Hematopoietic multipotent progenitor cell treated with erythropoietin and hydrocortisone succinate and interleukin-3 and kit ligand, for 6 days (in vitro differentiated cells): Measurements from ENCODE around the gene ING3.
"Not testable (repeated sequence)": the region's sequence is repeated elsewhere in the genome, so short reads cannot be mapped to it uniquely, and the experiment has no call there.

ENCODE experiments used
- DNase-seq: peaks from one replicate; pipeline ENCODE4 v3.0.0-alpha.2; 2015

ING3 gene

GRCh38 chr7:120951309-120951699, 727 bp downstream of the ING3 start:
- no peak for DNase-seq

DNA sequence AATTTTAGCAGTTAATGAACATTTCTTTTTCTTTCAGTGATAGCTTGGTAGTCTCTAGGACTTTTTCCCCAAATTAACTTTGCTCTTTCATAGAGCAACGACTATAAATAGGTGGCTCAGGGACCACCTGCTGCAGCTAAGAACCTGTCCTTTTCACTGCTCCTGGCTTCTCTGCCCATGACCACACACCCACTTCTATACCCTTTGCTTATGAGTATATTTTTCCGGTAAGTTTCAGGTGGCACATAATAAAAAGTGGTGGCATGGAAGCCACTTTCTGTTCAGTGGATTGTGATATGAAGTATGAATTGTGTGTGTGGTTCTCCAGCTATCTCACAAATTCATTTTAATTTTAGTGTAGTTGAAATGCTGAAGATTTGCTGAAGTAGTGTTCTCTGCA, 1.2 kb downstream of the ING3 start:
- DNase-seq = no peak

GRCh38 chr7:120955577-120956149, 5.1 kb downstream of the ING3 start:
- no peak for DNase-seq

GRCh38 chr7:120959929-120960484, 9.4 kb downstream of the ING3 start:
- no peak for DNase-seq

DNA sequence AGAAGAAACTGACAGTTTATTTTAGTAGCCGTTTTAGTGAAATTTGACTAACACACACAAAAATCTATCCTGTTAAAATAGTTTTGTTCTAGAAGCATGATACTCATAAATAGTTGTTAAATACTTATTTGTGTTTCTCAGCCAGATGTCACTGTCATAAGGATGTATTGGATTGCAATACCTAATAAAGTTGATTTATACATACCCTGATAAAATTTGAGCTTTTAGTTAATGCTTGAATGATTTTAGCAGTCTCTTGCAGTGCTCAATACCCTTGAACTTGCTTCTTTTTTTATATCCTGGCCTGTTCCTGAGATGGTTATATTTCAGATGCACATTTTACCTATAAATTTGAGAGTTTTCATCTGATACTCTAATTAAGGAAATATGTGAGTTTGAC, 10.1 kb downstream of the ING3 start:
- DNase-seq = no peak

- no peak for DNase-seq
Observed at GRCh38 chr7:120961638-120962173, 11.1 kb downstream of the ING3 start.

- no peak for DNase-seq
Observed at GRCh38 chr7:120964088-120964487, 13.5 kb downstream of the ING3 start.

GRCh38 chr7:120966961-120967360, 16.4 kb downstream of the ING3 start:
- no peak for DNase-seq

DNA sequence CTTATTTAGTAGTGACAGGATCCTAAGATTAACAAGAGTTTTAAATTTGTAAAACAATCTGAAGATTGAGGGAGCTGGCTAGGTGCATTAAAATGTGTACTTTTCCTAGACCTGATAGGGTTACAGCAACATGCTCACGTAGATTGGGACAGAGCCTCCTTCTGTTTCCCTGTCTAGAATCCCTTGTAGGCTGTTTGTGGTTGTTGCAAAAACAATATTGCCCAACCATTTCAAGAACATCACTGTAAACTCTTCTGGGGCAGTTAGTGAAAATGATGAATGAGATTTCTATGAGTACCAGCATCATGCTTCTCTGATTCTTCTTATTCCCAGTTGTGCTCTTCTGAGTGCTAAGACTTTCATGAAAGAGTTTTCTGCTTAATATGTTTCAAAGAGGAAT, 23.3 kb downstream of the ING3 start:
- DNase-seq = no peak

DNA sequence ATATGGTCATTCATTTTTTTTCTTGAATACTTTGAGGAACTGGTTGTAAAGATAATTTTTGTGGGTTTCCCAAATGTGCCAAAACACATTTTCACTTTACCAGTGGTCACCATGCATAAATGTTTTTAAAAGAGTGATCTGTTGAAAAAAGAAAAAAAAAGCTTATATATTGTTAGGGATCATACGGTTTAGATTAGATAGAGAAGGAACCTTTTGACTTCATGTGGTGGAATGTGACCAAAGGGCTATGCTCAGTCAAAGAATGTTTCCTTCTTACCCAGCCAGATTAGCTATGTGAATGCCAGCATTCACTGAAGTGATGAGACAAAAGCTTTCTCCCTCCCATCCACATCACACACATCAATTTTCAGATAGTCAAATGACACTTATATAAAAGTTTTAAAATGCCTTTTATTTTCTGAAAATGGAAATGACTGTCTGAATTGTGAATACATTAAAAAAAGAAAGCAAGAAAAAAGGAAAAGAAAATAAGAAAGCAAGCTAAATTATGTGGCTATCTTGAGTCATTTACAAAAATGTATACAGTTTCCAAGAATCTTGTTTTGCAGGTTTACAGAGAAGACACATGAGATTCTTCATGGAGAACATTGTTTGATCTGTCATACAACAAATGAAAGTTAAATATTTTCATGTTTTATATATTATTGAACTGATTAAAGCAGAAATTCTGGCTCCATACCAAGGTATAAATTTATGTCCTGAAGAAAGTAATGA, 29.4 kb downstream of the ING3 start:
- peak; percentile 32 for DNase-seq

DNA sequence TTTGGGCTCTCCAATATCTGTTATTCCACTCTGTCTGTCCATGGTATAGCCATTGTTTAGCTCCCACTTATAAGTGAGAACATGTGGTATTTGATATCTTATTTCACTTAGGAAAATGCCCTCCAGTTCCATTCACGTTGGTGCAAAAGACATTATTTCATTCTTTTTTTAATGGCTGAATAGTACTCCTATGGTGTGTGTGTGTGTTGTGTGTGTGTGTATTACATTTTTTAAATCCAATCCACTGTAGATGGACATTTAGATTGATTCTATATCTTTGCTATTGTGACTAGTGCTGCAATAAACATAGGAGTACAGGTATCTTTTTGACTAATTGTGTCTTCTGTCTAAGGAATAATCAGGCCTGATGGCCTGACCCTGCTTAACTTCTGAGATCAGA, 30.5 kb downstream of the ING3 start:
- no peak for DNase-seq

- peak; percentile 33 for DNase-seq
Observed at GRCh38 chr7:120981888-120982615, 31.5 kb downstream of the ING3 start.

DNA sequence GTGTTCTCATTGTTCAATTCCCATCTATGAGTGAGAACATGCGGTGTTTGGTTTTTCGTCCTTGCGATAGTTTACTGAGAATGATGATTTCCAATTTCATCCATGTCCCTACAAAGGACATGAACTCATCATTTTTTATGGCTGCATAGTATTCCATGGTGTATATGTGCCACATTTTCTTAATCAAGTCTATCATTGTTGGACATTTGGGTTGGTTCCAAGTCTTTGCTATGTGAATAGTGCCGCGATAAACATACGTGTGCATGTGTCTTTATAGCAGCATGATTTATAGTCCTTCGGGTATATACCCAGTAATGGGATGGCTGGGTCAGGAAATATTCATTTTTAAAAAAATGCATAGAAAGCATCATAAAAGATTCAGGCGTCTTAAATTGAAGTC, 33.0 kb downstream of the ING3 start:
- not testable (repeated sequence) for DNase-seq

GRCh38 chr7:120984406-120984805, 33.8 kb downstream of the ING3 start:
- peak; percentile 41 for DNase-seq

DNA sequence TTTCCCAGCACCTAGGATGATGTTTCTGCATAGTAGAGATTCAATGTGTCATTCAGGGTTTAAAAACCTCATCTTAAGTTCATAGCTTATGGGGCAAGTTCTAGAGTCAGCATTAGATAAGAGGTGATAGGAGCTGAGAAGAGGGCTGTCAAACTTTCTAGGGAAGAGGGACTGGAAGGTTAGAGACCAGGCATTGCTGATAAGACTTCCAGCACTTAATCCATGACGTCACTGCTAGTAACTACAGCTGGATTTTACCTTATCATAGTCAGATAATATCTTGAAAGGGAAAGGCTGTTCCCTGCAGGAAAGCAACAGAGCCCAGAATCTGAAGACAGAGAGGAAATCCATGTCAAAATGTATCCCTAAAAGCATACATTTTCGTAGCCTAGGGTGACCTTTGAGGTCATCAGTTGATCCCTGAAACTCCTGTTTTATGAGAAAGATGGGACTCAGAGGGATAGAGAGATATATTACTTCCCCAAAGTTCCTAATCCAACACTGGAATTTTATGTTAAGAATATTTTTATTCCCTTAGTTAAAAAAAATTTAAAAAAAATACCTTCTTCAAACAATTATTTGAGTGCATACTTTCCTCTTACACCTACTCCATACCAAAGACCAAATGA, 34.7 kb downstream of the ING3 start:
- peak; percentile 22 for DNase-seq

GRCh38 chr7:120985839-120986238, 35.3 kb downstream of the ING3 start:
- no peak for DNase-seq

DNA sequence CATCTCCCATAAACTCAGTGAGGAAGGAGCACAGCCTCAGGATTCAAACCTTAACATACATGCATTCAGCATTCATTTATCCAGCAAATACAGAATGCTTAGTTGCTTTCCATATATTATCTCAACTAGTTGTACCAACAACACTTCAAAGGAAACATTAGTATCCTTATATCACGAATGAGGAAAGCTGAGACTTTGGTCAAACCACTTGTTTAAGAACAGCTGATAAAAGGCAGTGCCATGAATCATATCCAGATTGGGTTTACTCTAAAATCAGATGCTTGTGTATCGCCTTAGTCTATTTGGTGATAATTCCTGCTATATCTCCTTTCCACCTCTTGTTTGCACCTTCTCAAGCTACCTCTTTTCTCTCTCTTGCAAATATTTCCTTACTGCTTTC, 36.1 kb downstream of the ING3 start:
- peak; percentile 18 for DNase-seq

GRCh38 chr7:120987280-120987679, 36.7 kb downstream of the ING3 start:
- peak; percentile 84 for DNase-seq

DNA sequence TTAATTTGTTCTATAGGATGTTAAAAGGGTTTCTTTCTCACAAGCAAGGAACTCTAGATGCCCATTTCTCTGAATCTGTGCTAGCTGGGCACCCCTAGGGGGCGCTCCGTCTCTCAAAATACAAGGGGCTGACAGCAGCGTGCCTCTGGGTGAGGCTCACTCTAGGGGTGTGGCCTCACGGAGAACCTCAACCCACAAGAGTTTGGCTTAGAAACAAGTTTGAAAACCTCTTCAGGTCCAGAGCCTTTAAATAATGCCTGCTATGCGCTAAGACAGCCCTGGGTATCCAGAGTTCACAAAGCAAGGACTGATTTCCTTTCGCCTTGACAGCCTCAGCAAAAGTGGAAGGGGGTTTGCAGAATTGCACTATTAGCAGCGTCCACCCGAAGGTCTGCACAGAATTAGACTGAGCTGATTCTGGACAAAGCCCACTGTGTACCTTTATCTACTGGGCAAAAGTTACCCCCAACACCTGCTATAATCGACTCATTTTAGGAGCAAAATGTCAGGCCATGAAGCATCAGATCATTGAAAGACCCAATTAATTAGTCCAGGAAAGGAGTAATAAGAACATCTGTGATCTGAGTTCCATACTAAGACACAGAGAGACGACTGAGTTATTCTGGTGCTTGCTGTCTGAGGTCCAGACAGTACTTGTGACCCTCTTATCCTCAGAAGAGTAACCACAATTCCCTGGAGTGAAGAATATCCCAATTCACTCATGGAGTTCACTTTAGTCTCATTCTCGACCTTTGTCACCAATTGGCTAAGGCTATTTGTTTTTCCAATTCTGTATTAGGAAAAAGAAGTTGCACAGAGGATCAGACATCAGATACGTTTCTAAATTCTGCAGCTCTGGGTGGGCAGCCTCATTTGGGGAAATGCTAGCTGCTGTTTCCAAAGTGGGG, 37.4 kb downstream of the ING3 start:
- DNase-seq = peak; percentile 97

DNA sequence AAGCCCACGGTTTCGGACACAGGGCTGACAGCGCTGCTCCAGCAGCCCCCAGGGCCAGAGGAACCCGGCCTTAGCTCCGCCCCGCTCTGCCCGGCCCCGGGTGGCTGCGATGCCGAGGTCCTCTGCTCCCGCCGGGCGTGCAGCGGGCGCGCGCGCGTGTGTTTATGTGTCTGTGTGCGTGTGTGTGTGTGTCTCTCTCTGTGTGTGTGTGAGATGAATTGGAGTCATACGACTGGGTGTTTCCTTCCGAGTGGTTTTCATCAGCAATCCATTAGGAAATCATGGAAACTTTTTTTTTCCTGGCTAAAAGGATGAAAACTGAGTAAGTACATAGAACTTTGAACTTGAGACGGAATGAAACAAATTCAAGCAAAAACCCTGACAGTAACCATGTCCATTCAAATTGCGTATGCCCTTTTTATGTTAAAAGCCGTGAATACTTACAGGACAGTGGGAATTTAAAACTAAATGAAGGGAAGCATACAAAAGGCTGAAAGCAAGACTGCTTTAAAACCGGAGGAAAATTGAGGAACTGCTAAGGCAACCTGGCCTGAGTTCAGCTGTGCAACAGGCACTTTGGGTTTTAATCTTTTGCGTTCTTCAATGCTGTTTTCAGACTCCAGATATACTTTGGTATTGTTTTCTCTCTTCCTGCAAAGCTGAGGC, 38.1 kb downstream of the ING3 start, which contains the start of gene CPED1:
TSS of gene CPED1 (plus strand) at position 121 of the 666 bp plus-strand sequence. CDS start 911 bp downstream, outside the sequence.
- DNase-seq = peak; percentile 75
